ENCODE measurements around the gene HIC2.
"Not testable (repeated sequence)": the region's sequence is repeated elsewhere in the genome, so short reads cannot be mapped to it uniquely, and the experiment has no call there.

DNA sequence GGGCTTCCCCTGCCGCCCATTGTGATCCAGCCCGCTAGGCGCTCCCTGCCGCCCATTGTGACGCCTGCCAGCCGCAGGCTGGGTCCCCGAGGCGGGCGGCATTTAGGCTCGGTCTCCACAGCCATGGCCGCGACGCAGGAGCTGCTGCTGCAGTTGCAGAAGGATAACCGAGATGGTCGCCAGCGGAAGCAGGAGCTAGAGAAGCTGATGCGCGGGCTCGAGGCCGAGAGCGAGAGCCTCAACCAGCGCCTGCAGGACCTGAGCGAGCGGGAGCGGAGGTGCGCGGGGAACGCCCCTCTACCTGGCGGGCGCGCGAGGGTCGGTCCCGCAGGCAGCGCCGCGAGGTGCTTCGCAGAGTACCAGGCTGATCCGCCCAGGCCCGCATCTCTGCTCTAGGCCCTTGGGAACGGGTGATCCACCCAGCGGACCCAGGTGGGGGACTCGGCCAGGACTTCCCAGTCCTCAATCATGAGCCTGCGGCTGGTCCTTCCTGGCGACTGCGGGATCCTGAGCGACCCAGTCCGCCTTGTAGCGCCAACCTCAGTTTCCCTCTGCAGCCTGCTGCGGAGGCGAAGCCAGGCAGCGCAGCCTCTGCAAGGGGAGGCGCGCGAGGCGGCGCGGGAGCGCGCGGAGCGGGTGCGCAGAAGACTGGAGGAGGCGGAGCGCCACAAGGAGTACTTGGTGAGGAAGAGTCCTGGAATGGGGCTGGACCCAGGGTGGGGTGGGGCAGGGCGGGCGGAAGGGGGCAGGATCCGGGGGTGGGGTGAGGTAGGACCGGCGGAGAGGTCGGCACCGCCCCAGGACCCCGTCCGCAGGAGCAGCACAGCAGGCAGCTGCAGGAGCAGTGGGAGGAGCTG, 50.4 kb downstream of the HIC2 start, which contains the start of gene TMEM191C:
- TF ChIP-seq, protein P1, sequence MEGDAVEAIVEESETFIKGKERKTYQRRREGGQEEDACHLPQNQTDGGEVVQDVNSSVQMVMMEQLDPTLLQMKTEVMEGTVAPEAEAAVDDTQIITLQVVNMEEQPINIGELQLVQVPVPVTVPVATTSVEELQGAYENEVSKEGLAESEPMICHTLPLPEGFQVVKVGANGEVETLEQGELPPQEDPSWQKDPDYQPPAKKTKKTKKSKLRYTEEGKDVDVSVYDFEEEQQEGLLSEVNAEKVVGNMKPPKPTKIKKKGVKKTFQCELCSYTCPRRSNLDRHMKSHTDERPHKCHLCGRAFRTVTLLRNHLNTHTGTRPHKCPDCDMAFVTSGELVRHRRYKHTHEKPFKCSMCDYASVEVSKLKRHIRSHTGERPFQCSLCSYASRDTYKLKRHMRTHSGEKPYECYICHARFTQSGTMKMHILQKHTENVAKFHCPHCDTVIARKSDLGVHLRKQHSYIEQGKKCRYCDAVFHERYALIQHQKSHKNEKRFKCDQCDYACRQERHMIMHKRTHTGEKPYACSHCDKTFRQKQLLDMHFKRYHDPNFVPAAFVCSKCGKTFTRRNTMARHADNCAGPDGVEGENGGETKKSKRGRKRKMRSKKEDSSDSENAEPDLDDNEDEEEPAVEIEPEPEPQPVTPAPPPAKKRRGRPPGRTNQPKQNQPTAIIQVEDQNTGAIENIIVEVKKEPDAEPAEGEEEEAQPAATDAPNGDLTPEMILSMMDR (IDR thresholded peaks at IDR 0.05; ENCODE audit: low read depth, low read length): not testable (repeated sequence)
- not testable (repeated sequence) for TF ChIP-seq EZH2phosphoT487 (IDR thresholded peaks at IDR 0.05; ENCODE audit: low read depth)

Data from OCI-LY3 (cell line).